ENCODE data around the gene DAAM2.

DAAM2 gene

DNA sequence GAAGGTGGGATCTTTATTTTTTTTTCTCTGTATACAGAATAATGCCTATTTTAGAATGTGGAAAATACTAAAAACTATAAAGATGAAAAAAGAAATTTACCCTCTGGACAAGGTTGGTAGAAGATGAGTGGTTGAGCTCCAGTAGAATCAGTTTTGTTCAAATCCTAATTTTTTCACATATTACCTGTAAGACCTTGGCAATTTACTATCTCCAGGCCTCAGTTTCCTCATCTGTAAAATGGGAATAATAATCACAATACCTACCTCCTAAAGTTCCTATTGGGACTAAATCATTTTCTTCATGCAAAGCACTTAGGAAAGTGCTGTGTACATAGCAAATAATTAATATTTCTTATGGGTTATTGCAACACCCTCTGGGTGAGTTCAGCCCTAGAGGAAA is 28.4 kb downstream of the DAAM2 start:
- FAIRE-seq = no peak

DNA sequence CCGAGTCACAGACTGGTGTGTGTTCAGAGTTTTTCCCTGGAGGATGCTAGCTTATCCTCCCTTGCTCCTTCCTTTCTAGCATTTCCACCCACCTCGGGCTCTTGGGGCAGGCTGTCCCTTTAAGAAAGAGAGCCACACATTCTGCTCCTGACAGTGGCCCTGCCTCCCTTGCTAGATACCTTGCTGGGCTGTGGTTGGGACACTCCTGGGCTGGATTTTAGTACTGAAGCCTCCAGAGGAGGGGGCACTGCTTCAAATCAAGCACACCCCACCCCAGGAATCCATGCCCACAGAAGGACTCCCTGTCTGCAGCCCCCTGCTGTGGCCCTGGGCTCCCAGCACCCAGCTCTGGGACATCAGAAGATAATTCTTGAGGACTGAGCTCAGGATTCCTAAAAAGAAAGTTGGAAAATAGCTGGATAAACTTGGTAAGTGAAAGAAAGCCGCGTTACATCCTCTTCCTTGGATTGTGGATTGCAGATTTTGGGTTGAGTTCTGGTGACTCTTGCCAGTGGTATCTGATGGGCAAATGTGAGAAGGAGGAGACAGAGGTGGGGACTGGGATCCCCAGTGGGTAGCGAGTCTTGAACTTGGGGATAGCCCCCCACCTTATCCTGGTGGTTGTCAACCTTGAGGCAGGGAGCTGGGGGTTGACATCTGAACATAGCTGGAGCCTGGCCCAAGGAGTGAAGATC is 29.0 kb downstream of the DAAM2 start:
- FAIRE-seq = no peak

GRCh38 chr6:39821742-39822532 is 29.8 kb downstream of the DAAM2 start:
- no peak for FAIRE-seq

DNA sequence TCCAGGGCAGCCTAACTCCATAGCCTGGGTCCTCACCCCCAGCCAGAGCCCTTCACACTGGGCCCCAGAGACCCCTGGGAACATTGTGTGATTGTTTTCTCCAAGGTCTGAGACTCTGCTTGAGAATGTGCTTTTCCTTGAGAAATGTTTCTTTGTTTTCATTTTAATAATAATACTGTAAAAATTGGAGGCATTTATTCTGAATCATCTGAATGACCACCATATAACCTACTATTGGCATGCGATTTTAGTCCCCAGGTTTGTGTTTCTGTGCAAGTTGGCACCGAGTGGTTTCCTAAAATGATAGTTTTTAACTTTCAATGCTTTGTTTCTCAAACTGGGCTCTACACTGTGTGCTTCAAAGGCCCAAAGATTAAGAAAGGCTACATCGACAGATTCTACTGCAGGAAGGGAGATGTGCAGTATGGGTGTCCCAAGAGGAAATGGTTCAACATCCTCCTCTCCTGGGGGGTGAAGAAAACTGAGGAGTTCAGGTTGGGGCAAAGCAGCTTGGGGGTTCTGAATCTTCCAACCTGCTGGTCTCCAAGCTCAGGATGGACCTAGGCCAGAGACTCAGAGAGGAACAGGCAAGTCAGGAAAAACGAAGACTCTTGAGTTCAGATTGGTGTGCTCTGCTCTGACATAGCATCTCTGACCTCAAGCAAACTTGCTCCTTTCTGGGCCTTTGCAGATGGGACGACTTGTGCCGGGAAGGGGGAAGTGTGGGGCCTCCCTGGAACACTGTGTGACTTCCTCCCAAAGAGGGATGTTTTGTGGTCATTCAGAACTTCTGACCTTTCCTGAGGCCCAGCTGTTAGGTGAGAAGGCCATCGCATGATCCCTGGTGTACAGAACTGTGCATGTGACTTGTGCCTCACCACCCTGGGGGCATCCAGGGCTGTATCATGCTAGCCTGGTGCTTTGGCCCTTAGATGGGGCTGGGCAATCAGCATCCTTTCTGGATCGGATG is 31.0 kb downstream of the DAAM2 start:
- FAIRE-seq = no peak

GRCh38 chr6:39824030-39824926 is 32.1 kb downstream of the DAAM2 start:
- no peak for FAIRE-seq

- FAIRE-seq = no peak
These were observed 37.2 kb downstream of the DAAM2 start for GRCh38 chr6:39829331-39829730.

DNA sequence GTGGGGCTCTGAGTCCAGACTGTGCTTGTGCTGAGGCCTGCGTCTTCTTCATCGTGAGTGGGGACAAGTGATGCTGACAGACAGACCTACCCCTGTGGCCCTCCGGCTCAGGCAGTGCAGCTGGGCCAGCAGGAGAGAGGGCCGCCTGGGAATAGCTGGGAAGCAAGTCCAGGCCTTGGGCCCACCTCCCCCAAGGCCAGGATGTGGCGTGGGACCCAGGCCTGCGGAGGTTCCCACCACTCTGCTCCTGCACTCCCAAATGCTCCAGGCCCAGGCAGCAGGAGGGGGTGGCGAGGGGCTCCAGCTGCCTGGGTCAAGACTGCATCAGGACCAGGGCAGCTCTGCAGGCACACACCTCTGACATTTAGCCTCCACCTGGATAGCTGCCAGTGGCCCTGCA is 38.3 kb downstream of the DAAM2 start:
- FAIRE-seq = no peak

- FAIRE-seq = no peak
These were observed 39.5 kb downstream of the DAAM2 start for GRCh38 chr6:39831701-39832100.

- no peak for FAIRE-seq
These were observed 42.1 kb downstream of the DAAM2 start for GRCh38 chr6:39834278-39834677.

- FAIRE-seq = no peak
These were observed 42.7 kb downstream of the DAAM2 start for GRCh38 chr6:39834866-39835265.

DNA sequence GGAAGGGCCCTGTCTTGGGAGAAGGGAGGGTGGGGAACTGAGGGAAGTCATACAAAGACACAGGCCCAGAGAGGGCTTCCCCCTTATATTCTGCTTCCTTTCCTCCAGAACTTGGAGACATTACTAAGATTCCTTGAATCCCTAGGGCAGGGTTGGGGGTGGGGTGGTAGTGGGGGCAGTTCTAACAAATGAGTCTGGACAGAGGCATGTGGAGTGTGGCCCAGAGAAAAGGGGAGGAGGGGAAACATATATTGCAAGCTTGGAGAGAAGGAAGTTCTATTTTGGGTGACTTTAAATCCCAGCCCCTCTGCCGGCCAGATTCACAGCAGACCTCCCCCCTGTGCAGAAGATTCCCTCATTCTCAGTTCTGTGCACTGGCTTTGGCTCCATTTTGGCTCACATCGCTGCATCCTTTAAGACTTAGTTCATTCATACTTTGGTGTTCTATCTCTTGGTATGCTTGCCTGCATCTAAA is 43.7 kb downstream of the DAAM2 start:
- no peak for FAIRE-seq

- no peak for FAIRE-seq
These were observed 44.4 kb downstream of the DAAM2 start for GRCh38 chr6:39836606-39837005.

GRCh38 chr6:39839445-39839844 is 47.3 kb downstream of the DAAM2 start:
- no peak for FAIRE-seq

GRCh38 chr6:39840781-39841180 is 48.6 kb downstream of the DAAM2 start:
- FAIRE-seq = no peak

- FAIRE-seq = no peak
These were observed 49.1 kb downstream of the DAAM2 start for GRCh38 chr6:39841291-39841690.

DNA sequence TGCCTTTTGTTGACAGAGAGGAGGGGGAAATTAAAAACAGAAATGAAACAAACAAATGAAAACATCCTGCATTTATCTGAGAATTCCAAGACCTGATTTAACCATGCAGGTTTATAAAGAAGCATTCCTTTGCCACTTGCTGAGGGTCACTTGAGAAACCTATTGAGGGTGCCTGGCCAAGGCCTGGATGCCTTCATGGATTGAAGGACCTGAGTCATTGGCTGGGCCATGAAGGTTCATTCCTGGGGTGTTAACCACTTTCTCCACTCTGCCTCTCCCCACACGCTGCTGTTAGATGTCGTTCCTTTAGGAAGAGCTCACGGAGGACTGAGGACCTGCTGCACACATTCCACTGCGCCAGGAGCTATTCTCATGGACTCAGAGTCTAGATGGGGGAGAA is 49.7 kb downstream of the DAAM2 start:
- FAIRE-seq = no peak

DNA sequence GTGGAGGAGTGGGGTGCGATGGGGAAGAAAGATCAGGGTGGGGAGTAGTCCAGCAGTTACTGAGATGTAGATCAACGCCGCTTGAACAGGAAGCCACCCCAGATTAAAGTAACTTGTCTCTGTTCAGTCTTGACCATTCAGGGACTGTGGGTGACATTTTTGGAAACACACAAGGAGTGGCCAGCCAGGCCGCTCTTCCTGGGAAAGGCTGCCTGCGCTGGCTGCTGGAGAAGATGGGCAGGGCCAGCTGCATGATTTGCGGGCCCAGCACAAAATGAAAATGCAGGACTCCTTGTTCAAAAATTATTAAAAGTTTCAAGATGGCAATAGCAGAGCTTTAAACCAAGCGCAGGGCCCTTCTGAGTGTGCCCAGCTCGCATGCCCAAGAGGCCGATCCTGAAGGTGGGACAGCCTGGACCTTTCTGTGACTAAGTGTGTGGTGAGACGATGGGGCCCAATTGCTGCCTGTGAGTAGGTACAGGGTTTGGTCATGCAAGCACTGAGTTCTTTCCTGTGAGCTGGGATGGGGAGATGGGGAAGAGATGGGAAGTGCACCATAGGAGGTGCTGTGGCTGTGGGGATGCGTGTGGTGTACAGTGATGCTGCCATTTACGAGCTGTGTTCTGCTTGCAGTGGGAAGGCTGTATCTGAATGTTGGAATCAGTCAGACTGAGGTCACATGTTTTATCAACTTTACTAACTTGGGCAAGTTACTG is 51.3 kb downstream of the DAAM2 start:
- FAIRE-seq = no peak

DNA sequence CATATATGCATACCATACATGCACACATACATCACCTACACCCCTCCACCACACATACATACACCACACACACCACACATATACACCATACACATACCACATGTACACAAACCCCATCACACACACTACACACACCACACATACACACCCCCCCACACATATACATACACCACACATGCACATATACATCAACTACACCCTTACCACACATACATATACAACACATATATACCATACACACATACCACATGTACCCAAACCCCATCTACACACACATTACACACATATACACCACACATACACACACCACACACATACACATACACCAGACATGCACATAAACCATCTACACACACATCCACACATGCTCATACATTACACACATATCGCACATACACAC is 52.7 kb downstream of the DAAM2 start:
- FAIRE-seq = no peak

DNA sequence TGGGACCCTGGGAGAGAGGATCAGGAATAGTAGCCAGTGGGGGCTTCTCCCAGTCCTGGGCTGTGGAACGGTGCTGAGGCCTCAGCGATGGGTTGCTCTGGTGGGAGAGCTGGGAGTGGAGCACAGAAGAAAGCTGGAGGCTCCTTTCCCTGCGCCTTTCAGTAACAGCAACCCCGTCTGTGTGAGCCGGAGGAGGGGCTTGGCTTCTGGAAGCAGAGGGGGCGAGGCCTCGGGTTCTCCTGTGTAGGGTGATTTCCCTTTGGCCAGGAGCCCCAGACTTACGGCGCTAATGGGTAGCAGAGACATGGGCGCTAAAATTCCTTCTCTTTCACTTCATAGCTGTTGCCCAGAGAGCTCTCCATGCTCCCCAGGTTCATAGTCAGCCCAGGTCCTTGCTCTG is 55.0 kb downstream of the DAAM2 start:
- no peak for FAIRE-seq

DNA sequence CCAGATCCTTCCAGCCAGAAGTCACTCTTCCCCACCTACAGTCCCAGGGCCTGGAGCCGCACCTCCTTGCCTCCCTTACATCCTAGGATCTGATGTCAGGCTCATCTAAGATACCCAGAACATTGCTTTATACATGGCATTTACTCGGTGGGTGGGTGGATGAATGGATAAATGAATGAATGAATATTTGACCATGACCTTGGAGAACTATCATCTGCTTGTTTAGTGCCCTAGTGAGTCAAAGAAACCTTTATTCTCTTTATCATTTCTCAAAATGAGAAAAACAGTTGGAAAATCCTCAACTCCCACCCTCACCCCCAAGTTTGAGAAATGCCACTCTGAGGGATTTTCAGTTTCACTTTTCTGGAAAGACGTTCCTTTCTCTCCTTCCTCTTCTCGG is 56.0 kb downstream of the DAAM2 start:
- no peak for FAIRE-seq

GRCh38 chr6:39849228-39849627 is 57.1 kb downstream of the DAAM2 start:
- no peak for FAIRE-seq

- FAIRE-seq = no peak
These were observed 57.6 kb downstream of the DAAM2 start for GRCh38 chr6:39849764-39850163.

Measured in G401.6 (cell line).